HG02981 (cell line): ENCODE results near the gene MTG2.
A peak's percentile ranks its signal among the peaks of the same experiment; 100 is the strongest.

Source experiments
- ATAC-seq: cut with Tn5 transposase; IDR thresholded peaks from one replicate; pipeline ENCODE4 v1.9.1; 2021; ENCODE audit warnings: mild to moderate bottlenecking, moderate library complexity; ENCODE audit not compliant: unreplicated experiment

MTG2 gene

GRCh38 chr20:62232194-62232593 is 49.4 kb downstream of the MTG2 start:
- no peak for ATAC-seq

- no peak for ATAC-seq
These were observed 50.2 kb downstream of the MTG2 start for GRCh38 chr20:62232770-62233645.

GRCh38 chr20:62233684-62234083 is 50.9 kb downstream of the MTG2 start:
- no peak for ATAC-seq

- no peak for ATAC-seq
These were observed 51.5 kb downstream of the MTG2 start for GRCh38 chr20:62234339-62234738.

- ATAC-seq = no peak
These were observed 52.4 kb downstream of the MTG2 start for GRCh38 chr20:62235001-62235776.

GRCh38 chr20:62235777-62236157 is 52.9 kb downstream of the MTG2 start:
- ATAC-seq = no peak

- ATAC-seq = no peak
These were observed 53.4 kb downstream of the MTG2 start for GRCh38 chr20:62236200-62236599.

- ATAC-seq = no peak
These were observed 54.1 kb downstream of the MTG2 start for GRCh38 chr20:62236766-62237513.

GRCh38 chr20:62237514-62237800 is 54.6 kb downstream of the MTG2 start:
- no peak for ATAC-seq

GRCh38 chr20:62237801-62238568 is 55.2 kb downstream of the MTG2 start, which contains the start of gene OSBPL2:
Gene OSBPL2 (plus strand): TSS chr20:62238521. CDS start chr20:62256185, 17,664 bp downstream.
- ATAC-seq = peak; percentile 98

GRCh38 chr20:62238569-62239277 is 55.9 kb downstream of the MTG2 start:
- peak; percentile 9 for ATAC-seq

- no peak for ATAC-seq
These were observed 56.6 kb downstream of the MTG2 start for GRCh38 chr20:62239278-62239879.

- no peak for ATAC-seq
These were observed 57.3 kb downstream of the MTG2 start for GRCh38 chr20:62240020-62240685.

- ATAC-seq = no peak
These were observed 58.7 kb downstream of the MTG2 start for GRCh38 chr20:62241506-62241905.

GRCh38 chr20:62242176-62242575 is 59.3 kb downstream of the MTG2 start:
- no peak for ATAC-seq

GRCh38 chr20:62243106-62243505 is 60.3 kb downstream of the MTG2 start:
- ATAC-seq = no peak

- ATAC-seq = no peak
These were observed 61.2 kb downstream of the MTG2 start for GRCh38 chr20:62243906-62244515.

GRCh38 chr20:62244644-62245108 is 61.8 kb downstream of the MTG2 start:
- ATAC-seq = no peak

GRCh38 chr20:62245911-62246280 is 63.1 kb downstream of the MTG2 start:
- no peak for ATAC-seq
